ENCODE measurements around the gene DLGAP1. TPM values are rescaled to one million over a fixed set of nuclear protein-coding genes. Genes with fewer than 3 reads are reported as not detected.
A peak's percentile ranks its signal among the peaks of the same experiment; 100 is the strongest.

The DLGAP1 gene
- polyA plus RNA-seq, 1 of the 3 experiments (the other 2 are of a cell fraction): not detected

- H3K4me3 ChIP-seq (ENCODE audit: low read depth in 2 of 2, low read length in 1 of 2): no peak overlapping the region
- no peaks in the 10 kb centered on the region for H3K27me3 ChIP-seq (ENCODE audit: insufficient read depth)
- no peaks in the 10 kb centered on the region for H3K9me3 ChIP-seq
- TF ChIP-seq MXI1 (IDR thresholded peaks at IDR 0.05; ENCODE audit: low read depth, low read length): no peak
- peak; percentile 16; the same call in 1 of the 2 replicates for TF ChIP-seq RAD21 (IDR thresholded peaks at IDR 0.05; ENCODE audit: low read length)
- TF ChIP-seq RCOR1 (IDR thresholded peaks at IDR 0.05; ENCODE audit: low read length): no peak
- peak; percentile 19; the same call in 1 of the 2 replicates for TF ChIP-seq CTCF (IDR thresholded peaks at IDR 0.05)
- 4% methylated on average over 7 of the region's 7 CpGs for WGBS (ENCODE audit: low lambda C conversion rate)
- no peak overlapping the region for H2AFZ ChIP-seq (ENCODE audit: low read depth)
- no peaks in the 10 kb centered on the region for H3K79me2 ChIP-seq (ENCODE audit: insufficient read depth)
- no peaks in the 10 kb centered on the region for H3K4me1 ChIP-seq (ENCODE audit: control insufficient read depth in 1 of 2, insufficient read depth in 2 of 2, low read depth in 1 of 2, low read length in 1 of 2)
- no peak for DNase-seq
- H3K36me3 ChIP-seq (replicated peaks in 1 of 2; ENCODE audit: control insufficient read depth in 1 of 2, insufficient read depth in 2 of 2, low read length in 1 of 2): no peaks in the 10 kb centered on the region
- ChIA-PET POLR2A (no interaction called here), CTCF (interaction anchor here (0.9 to 1.5 kb wide), 3 partner anchors 14 to 876 kb away, joined by 3 to 4 read pairs (median 3); no protein-coding TSS in a partner anchor)
- no peaks in the 10 kb centered on the region for H4K20me1 ChIP-seq (ENCODE audit: insufficient read depth)
- H3F3A ChIP-seq (replicated peaks; ENCODE audit: insufficient read depth): no peaks in the 10 kb centered on the region
- no peak overlapping the region for H3K4me2 ChIP-seq
- H3K9ac ChIP-seq: no peak overlapping the region
- no peak overlapping the region for H3K27ac ChIP-seq (ENCODE audit: low read depth in 2 of 2, low read length in 1 of 2)
- H3K9me2 ChIP-seq: no peaks in the 10 kb centered on the region
These were observed 273.1 kb downstream of the DLGAP1 start for GRCh38 chr18:4181882-4182568.

DNA sequence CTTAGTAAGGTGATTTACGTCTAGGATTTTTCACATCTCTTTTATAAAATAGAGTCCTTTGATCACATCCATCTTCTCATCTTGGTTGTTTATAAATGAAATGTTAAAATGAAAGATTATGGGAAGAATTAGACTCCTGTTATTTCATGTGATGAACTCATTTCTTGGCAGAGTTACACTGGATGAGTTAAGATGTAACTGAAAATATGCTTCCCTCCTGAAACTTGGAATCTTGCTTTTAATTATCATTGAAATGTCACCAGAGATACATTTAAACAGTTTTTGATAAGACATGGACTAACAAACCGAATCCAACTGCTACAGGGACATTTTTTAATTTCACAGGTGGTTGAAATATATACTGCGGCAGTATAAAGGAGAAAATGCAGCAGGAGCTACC is 274.0 kb downstream of the DLGAP1 start:
- ChIA-PET POLR2A (no interaction called here), CTCF (interaction anchor here (1.5 kb wide), 1 partner anchor 15 kb away, joined by 3 read pairs; no protein-coding TSS in a partner anchor)
- Histone ChIP-seq H3K79me2 (ENCODE audit: insufficient read depth) (no peaks in the 10 kb centered on the region), H2AFZ (ENCODE audit: low read depth) (no peak overlapping the region), H3K9ac (no peak overlapping the region), H3K36me3 (replicated peaks in 1 of 2; ENCODE audit: control insufficient read depth in 1 of 2, insufficient read depth in 2 of 2, low read length in 1 of 2) (no peaks in the 10 kb centered on the region), H3K4me2 (no peak overlapping the region), H3K4me1 (ENCODE audit: control insufficient read depth in 1 of 2, insufficient read depth in 2 of 2, low read depth in 1 of 2, low read length in 1 of 2) (no peaks in the 10 kb centered on the region), H3K27ac (ENCODE audit: low read depth in 2 of 2, low read length in 1 of 2) (no peak overlapping the region), H3K9me3 (no peaks in the 10 kb centered on the region), H3K27me3 (ENCODE audit: insufficient read depth) (no peaks in the 10 kb centered on the region), H3K4me3 (ENCODE audit: low read depth in 2 of 2, low read length in 1 of 2) (no peak overlapping the region), H3K9me2 (no peaks in the 10 kb centered on the region), H3F3A (replicated peaks; ENCODE audit: insufficient read depth) (no peaks in the 10 kb centered on the region), H4K20me1 (ENCODE audit: insufficient read depth) (no peaks in the 10 kb centered on the region)
- TF ChIP-seq CHD2 (IDR thresholded peaks at IDR 0.05; ENCODE audit: low read length, partially characterized antibody) (no peak), IRF3 (IDR thresholded peaks at IDR 0.05; ENCODE audit: low read depth, low read length) (no peak)
- WGBS (ENCODE audit: low lambda C conversion rate): 1% methylated on average over 3 of the region's 3 CpGs
- no peak for DNase-seq
